SK-N-SH (cell line): ENCODE data around the gene DHRSX. TPM values are rescaled to one million over a fixed set of nuclear protein-coding genes. Genes with fewer than 3 reads are reported as not detected.

ENCODE experiments used
- CTCF ChIA-PET: fragments of 300-600, 350-600 bp; formaldehyde crosslinking; extraction: SDS; loops from one replicate; lab custom pipeline; 2021; lab: Yijun Ruan, JAX
- POLR2A ChIA-PET: fragments of 350-600 bp; sonication (Branson Sonifier 250); formaldehyde crosslinking; extraction: SDS; loops from one replicate; lab custom pipeline; 2020; ENCODE audit warnings: antibody characterized with exemption, inconsistent platforms; lab: Yijun Ruan, JAX
- DNase-seq: peaks from one replicate; pipeline ENCODE4 v3.0.0; 2012
- H2AFZ ChIP-seq: fragments of 200-600 bp; sonication (generic); 2 replicates; pipeline ENCODE4 v1.8.1; 2016; ENCODE audit warnings: antibody characterized with exemption, mild to moderate bottlenecking, low read depth
- H3F3A ChIP-seq: fragments of 200-600 bp; sonication (generic); replicated peaks from 2 replicates; pipeline ENCODE3; 2016; ENCODE audit warnings: antibody characterized with exemption, mild to moderate bottlenecking; ENCODE audit not compliant: insufficient read depth
- H3K27ac ChIP-seq, 2 experiments: fragments of 200-500 bp in 1 of 2; fragments of 200-600 bp in 1 of 2; sonication (Bioruptor generic) in 1 of 2; sonication (generic), shearing (Covaris generic) in 1 of 2; 2 replicates each; pipeline versions ENCODE4 v1.5.1 to v1.6.1; 2014 to 2016; ENCODE audit warnings: low read depth in 2 of 2, inconsistent platforms in 1 of 2, low read length in 1 of 2, mild to moderate bottlenecking in 1 of 2, mixed read lengths in 1 of 2
- H3K27me3 ChIP-seq: fragments of 200-600 bp; sonication (generic), shearing (Covaris generic); 2 replicates; pipeline ENCODE4 v1.6.1; 2016; ENCODE audit warnings: mixed run types; ENCODE audit not compliant: insufficient read depth
- H3K36me3 ChIP-seq, 2 experiments: fragments of 200-500 bp in 1 of 2; fragments of 200-600 bp in 1 of 2; sonication (Bioruptor generic) in 1 of 2; sonication (generic) in 1 of 2; replicated peaks in 1 of 2; 2 replicates each; pipeline versions ENCODE3 to v1.5.1; 2014 to 2016; ENCODE audit warnings: low read length in 1 of 2, mild to moderate bottlenecking in 1 of 2; ENCODE audit not compliant: insufficient read depth in 2 of 2, control insufficient read depth in 1 of 2
- H3K4me1 ChIP-seq, 2 experiments: fragments of 200-500 bp in 1 of 2; fragments of 200-600 bp in 1 of 2; sonication (Bioruptor generic) in 1 of 2; sonication (generic), shearing (Covaris generic) in 1 of 2; 2 replicates each; pipeline versions ENCODE4 v1.5.1 to v1.6.1; 2014 to 2016; ENCODE audit warnings: low read depth in 1 of 2, low read length in 1 of 2, mixed run types in 1 of 2; ENCODE audit not compliant: insufficient read depth in 2 of 2, control insufficient read depth in 1 of 2
- H3K4me2 ChIP-seq: fragments of 200-600 bp; sonication (generic), shearing (Covaris generic); 2 replicates; pipeline ENCODE4 v1.6.1; 2017; ENCODE audit warnings: mixed run types
- H3K4me3 ChIP-seq, 2 experiments: fragments of 200-500 bp in 1 of 2; fragments of 200-600 bp in 1 of 2; sonication (Bioruptor generic) in 1 of 2; sonication (generic), shearing (Covaris generic) in 1 of 2; 2 replicates each; pipeline versions ENCODE4 v1.5.1 to v1.8.1; 2014 to 2016; ENCODE audit warnings: low read depth in 2 of 2, inconsistent platforms in 1 of 2, low read length in 1 of 2, mild to moderate bottlenecking in 1 of 2, mixed read lengths in 1 of 2, moderate library complexity in 1 of 2
- H3K79me2 ChIP-seq: fragments of 200-600 bp; sonication (generic); 2 replicates; pipeline ENCODE4 v1.8.1; 2017; ENCODE audit warnings: mild to moderate bottlenecking; ENCODE audit not compliant: insufficient read depth
- H3K9ac ChIP-seq: fragments of 200-600 bp; sonication (generic); 2 replicates; pipeline ENCODE4 v1.6.1; 2017; ENCODE audit warnings: mixed run types
- H3K9me2 ChIP-seq: fragments of 200-600 bp; sonication (generic); 2 replicates; pipeline ENCODE4 v1.6.1; 2017; ENCODE audit warnings: mixed run types
- H3K9me3 ChIP-seq: fragments of 200-600 bp; sonication (generic); 2 replicates; pipeline ENCODE4 v1.6.1; 2017; ENCODE audit warnings: mixed run types, mild to moderate bottlenecking, moderate library complexity
- H4K20me1 ChIP-seq: fragments of 200-600 bp; sonication (generic); 2 replicates; pipeline ENCODE4 v1.6.1; 2017; ENCODE audit warnings: mild to moderate bottlenecking, mixed run types; ENCODE audit not compliant: insufficient read depth
- CHD2 ChIP-seq: fragments of 150-350 bp; IDR thresholded peaks from 2 replicates; pipeline ENCODE4 v1.6.1; 2018; ENCODE audit warnings: low read length; ENCODE audit not compliant: partially characterized antibody
- EP300 ChIP-seq, 2 experiments: IDR thresholded peaks; 2 replicates each; pipeline versions ENCODE4 v1.4.0 to v1.6.1; 2012; ENCODE audit warnings: borderline replicate concordance in 1 of 2, low read depth in 1 of 2, low read length in 1 of 2
- EZH2phosphoT487 ChIP-seq: fragments of 200-600 bp; sonication (generic); IDR thresholded peaks from 2 replicates; pipeline ENCODE4 v1.6.1; 2017; ENCODE audit warnings: low read depth, mixed run types, mild to moderate bottlenecking, antibody characterized with exemption, moderate library complexity, borderline replicate concordance
- FOXJ3 ChIP-seq: sonication (generic); formaldehyde crosslinking; IDR thresholded peaks from 2 replicates; pipeline ENCODE4 v1.5.1; 2020; ENCODE audit warnings: mild to moderate bottlenecking, missing genetic modification reagents
- GABPA ChIP-seq: IDR thresholded peaks from 2 replicates; pipeline ENCODE4 v1.4.0; 2012; ENCODE audit warnings: low read depth, mild to moderate bottlenecking
- GATA2 ChIP-seq: sonication (generic); formaldehyde crosslinking; IDR thresholded peaks from 2 replicates; pipeline ENCODE4 v1.5.0; 2020; ENCODE audit warnings: mild to moderate bottlenecking, missing genetic modification reagents
- JUND ChIP-seq: IDR thresholded peaks from 2 replicates; pipeline ENCODE4 v1.4.0; 2012
- MEF2A ChIP-seq: IDR thresholded peaks from 2 replicates; pipeline ENCODE4 v1.4.0; 2012; ENCODE audit warnings: low read depth, borderline replicate concordance
- POLR2AphosphoS5 ChIP-seq: IDR thresholded peaks from 2 replicates; pipeline ENCODE4 v1.6.1; 2012; ENCODE audit warnings: low read depth, low read length
- RAD21 ChIP-seq: IDR thresholded peaks from 2 replicates; pipeline ENCODE4 v1.6.1; 2012; ENCODE audit warnings: mild to moderate bottlenecking, low read length
- RFX5 ChIP-seq: IDR thresholded peaks from 2 replicates; pipeline ENCODE4 v1.6.1; 2012; ENCODE audit warnings: mild to moderate bottlenecking, improper control_type of control experiment, low read length
- RXRA ChIP-seq: IDR thresholded peaks from 2 replicates; pipeline ENCODE4 v1.4.0; 2012; ENCODE audit warnings: low read depth, mild to moderate bottlenecking, borderline replicate concordance
- SMC3 ChIP-seq: IDR thresholded peaks from 2 replicates; pipeline ENCODE4 v1.6.1; 2012; ENCODE audit warnings: low read depth, low read length, improper control_type of control experiment
- TAF1 ChIP-seq: IDR thresholded peaks from 2 replicates; pipeline ENCODE4 v1.6.1; 2012; ENCODE audit warnings: low read depth, mild to moderate bottlenecking, low read length, moderate library complexity, borderline replicate concordance
- TEAD4 ChIP-seq: IDR thresholded peaks from 2 replicates; pipeline ENCODE4 v1.4.0; 2012; ENCODE audit warnings: mild to moderate bottlenecking, borderline replicate concordance; ENCODE audit not compliant: insufficient read depth
- WGBS: methylation state at CpG from one replicate; pipeline ENCODE4 v1.1.6; 2017; ENCODE audit warnings: low lambda C conversion rate; 5-methylcytosine and 5-hydroxymethylcytosine counted together
- polyA plus RNA-seq, 3 experiments: library from polyadenylated mRNA; depleted of rRNA; stranded (reverse); fragments of >200 nt; gene quantifications; 2 replicates each; pipeline ENCODE4 v1.2.3, GENCODE V29; 2012
- TF ChIP-seq, protein P1 (sequence below): fragments of 200-600 bp; sonication (generic); IDR thresholded peaks from 2 replicates; pipeline ENCODE4 v1.6.1; 2017; ENCODE audit warnings: antibody characterized with exemption, mild to moderate bottlenecking, moderate library complexity
- TF ChIP-seq, protein P2 (sequence below): IDR thresholded peaks from 2 replicates; pipeline ENCODE4 v1.4.0; 2012; ENCODE audit warnings: low read depth, borderline replicate concordance
- TF ChIP-seq, protein P3 (sequence below): IDR thresholded peaks from 2 replicates; pipeline ENCODE4 v1.4.0; 2012; ENCODE audit warnings: low read depth, borderline replicate concordance

The DHRSX gene
- polyA plus RNA-seq, 1 of the 3 experiments (the other 2 are of a cell fraction): 34.3 TPM

DNA sequence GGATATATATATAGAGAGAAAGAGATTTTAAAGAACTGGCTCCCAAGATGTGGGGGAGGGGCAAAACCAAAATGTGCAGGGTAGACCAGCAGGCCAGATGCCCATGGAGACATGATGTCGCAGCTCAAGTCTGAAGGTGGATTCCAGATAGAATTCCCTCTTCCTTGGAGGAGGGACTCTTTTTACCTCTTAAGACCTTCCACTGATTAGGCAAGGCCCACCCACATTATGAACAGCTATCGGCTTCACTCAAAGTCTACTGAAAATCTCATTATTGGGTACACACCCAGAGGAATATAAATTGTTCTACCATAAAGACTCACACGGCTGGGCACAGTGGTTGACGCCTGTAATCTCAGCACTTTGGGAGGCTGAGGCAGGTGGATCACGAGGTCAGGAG lies 59.3 kb downstream of the DHRSX start:
- no peaks in the 10 kb centered on the region for H3K4me1 ChIP-seq
- H3K4me3 ChIP-seq: no peak overlapping the region
- POLR2A ChIA-PET: no interaction called here
- H3K36me3 ChIP-seq: peaks cover 0 to 7% of the 10 kb centered on the region in 2 experiments
- WGBS: 93% methylated on average over 5 of the region's 5 CpGs
- H3K9me3 ChIP-seq: no peaks in the 10 kb centered on the region
- H3K27me3 ChIP-seq: no peaks in the 10 kb centered on the region
- no peak overlapping the region for H2AFZ ChIP-seq
- no peaks in the 10 kb centered on the region for H3F3A ChIP-seq
- CTCF ChIA-PET: no interaction called here
- H3K9me2 ChIP-seq: no peaks in the 10 kb centered on the region
- TF ChIP-seq GATA2 (no peak), EZH2phosphoT487 (no peak), FOXJ3 (CRISPR knock-in tag) (no peak), RAD21 (no peak), RFX5 (no peak), GABPA (no peak), CHD2 (no peak), EP300 (IDR thresholded peaks at IDR 0.05; ENCODE audit: borderline replicate concordance in 1 of 2, low read depth in 1 of 2, low read length in 1 of 2) (no peak), SMC3 (no peak), MEF2A (no peak), RXRA (no peak), TAF1 (no peak), JUND (no peak), TEAD4 (no peak), POLR2AphosphoS5 (no peak)
- TF ChIP-seq, protein P1, sequence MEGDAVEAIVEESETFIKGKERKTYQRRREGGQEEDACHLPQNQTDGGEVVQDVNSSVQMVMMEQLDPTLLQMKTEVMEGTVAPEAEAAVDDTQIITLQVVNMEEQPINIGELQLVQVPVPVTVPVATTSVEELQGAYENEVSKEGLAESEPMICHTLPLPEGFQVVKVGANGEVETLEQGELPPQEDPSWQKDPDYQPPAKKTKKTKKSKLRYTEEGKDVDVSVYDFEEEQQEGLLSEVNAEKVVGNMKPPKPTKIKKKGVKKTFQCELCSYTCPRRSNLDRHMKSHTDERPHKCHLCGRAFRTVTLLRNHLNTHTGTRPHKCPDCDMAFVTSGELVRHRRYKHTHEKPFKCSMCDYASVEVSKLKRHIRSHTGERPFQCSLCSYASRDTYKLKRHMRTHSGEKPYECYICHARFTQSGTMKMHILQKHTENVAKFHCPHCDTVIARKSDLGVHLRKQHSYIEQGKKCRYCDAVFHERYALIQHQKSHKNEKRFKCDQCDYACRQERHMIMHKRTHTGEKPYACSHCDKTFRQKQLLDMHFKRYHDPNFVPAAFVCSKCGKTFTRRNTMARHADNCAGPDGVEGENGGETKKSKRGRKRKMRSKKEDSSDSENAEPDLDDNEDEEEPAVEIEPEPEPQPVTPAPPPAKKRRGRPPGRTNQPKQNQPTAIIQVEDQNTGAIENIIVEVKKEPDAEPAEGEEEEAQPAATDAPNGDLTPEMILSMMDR: no peak
- TF ChIP-seq, protein P2, sequence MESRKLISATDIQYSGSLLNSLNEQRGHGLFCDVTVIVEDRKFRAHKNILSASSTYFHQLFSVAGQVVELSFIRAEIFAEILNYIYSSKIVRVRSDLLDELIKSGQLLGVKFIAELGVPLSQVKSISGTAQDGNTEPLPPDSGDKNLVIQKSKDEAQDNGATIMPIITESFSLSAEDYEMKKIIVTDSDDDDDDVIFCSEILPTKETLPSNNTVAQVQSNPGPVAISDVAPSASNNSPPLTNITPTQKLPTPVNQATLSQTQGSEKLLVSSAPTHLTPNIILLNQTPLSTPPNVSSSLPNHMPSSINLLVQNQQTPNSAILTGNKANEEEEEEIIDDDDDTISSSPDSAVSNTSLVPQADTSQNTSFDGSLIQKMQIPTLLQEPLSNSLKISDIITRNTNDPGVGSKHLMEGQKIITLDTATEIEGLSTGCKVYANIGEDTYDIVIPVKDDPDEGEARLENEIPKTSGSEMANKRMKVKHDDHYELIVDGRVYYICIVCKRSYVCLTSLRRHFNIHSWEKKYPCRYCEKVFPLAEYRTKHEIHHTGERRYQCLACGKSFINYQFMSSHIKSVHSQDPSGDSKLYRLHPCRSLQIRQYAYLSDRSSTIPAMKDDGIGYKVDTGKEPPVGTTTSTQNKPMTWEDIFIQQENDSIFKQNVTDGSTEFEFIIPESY: no peak
- TF ChIP-seq, protein P3, sequence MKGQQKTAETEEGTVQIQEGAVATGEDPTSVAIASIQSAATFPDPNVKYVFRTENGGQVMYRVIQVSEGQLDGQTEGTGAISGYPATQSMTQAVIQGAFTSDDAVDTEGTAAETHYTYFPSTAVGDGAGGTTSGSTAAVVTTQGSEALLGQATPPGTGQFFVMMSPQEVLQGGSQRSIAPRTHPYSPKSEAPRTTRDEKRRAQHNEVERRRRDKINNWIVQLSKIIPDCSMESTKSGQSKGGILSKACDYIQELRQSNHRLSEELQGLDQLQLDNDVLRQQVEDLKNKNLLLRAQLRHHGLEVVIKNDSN: no peak
- TF ChIP-seq, all 33 proteins: peak for 0
- Histone ChIP-seq H3K79me2 (peaks cover 20% of the 10 kb centered on the region), H4K20me1 (no peaks in the 10 kb centered on the region), H3K27ac (no peak overlapping the region), H3K9ac (no peak overlapping the region), H3K4me2 (no peak overlapping the region)
- no peak for DNase-seq
